K562 (cell line): Measurements from ENCODE around the gene RAMACL. TPM values are rescaled to one million over a fixed set of nuclear protein-coding genes. Genes with fewer than 3 reads are reported as not detected.

Experiments used
- AFF1 ChIP-seq, 2 experiments: fragments of 450-650 bp; IDR thresholded peaks; 2 replicates each; pipeline ENCODE4 v1.6.1; 2018; ENCODE audit warnings: mild to moderate bottlenecking in 2 of 2, low read depth in 1 of 2; ENCODE audit not compliant: partially characterized antibody in 2 of 2
- BCOR ChIP-seq: fragments of 450-650 bp; IDR thresholded peaks from 2 replicates; pipeline ENCODE4 v1.6.1; 2016
- C11orf30 ChIP-seq: fragments of 450-650 bp; IDR thresholded peaks from 2 replicates; pipeline ENCODE4 v1.6.1; 2016; ENCODE audit warnings: low read depth, mild to moderate bottlenecking
- CBX5 ChIP-seq: IDR thresholded peaks from 2 replicates; pipeline ENCODE4 v1.6.1; 2014; ENCODE audit warnings: low read depth, borderline replicate concordance
- CHD1 ChIP-seq: fragments of 200-600 bp; sonication (generic); IDR thresholded peaks from one replicate; pipeline ENCODE4 v1.6.1; 2012; ENCODE audit warnings: mild to moderate bottlenecking, moderate library complexity, low read length, inconsistent platforms
- CHD2 ChIP-seq: IDR thresholded peaks from 2 replicates; pipeline ENCODE4 v1.6.1; 2011; ENCODE audit warnings: low read depth, low read length
- FOXA3 ChIP-seq, 2 experiments: fragments of 450-650 bp in 1 of 2; sonication (generic) in 1 of 2; formaldehyde crosslinking; IDR thresholded peaks in 1 of 2; conservative IDR thresholded peaks in 1 of 2; 2 replicates each; pipeline versions ENCODE4 v1.4.0 to v1.8.0; 2020 to 2022; ENCODE audit warnings: mild to moderate bottlenecking in 2 of 2, missing genetic modification reagents in 1 of 2
- NONO ChIP-seq, 2 experiments: fragments of 200-400 bp in 1 of 2; fragments of 450-650 bp in 1 of 2; formaldehyde crosslinking in 1 of 2; IDR thresholded peaks; 2 replicates each; pipeline ENCODE4 v1.6.1; 2017; ENCODE audit warnings: low read depth in 2 of 2, mild to moderate bottlenecking in 2 of 2, moderate library complexity in 2 of 2, low read length in 1 of 2
- NUFIP1 ChIP-seq: fragments of 450-650 bp; IDR thresholded peaks from 2 replicates; pipeline ENCODE4 v1.6.1; 2018; ENCODE audit not compliant: partially characterized antibody
- PYGO2 ChIP-seq: fragments of 450-650 bp; IDR thresholded peaks from 2 replicates; pipeline ENCODE4 v1.6.1; 2016; ENCODE audit warnings: mild to moderate bottlenecking, missing genetic modification characterization, moderate library complexity, missing compliant biosample characterization
- SOX6 ChIP-seq: fragments of 450-650 bp; IDR thresholded peaks from 2 replicates; pipeline ENCODE4 v1.6.1; 2014; ENCODE audit warnings: mild to moderate bottlenecking
- SRF ChIP-seq, 2 experiments: fragments of 250-450, 450-650 bp in 1 of 2; sonication (Bioruptor Pico) in 1 of 2; sonication (generic) in 1 of 2; formaldehyde crosslinking; IDR thresholded peaks; 2 replicates each; pipeline versions ENCODE4 v1.5.0 to v1.5.1; 2020 to 2022; ENCODE audit warnings: mild to moderate bottlenecking in 1 of 2, missing genetic modification reagents in 1 of 2
- ZBTB17 ChIP-seq: fragments of 450-650 bp; formaldehyde crosslinking; IDR thresholded peaks from 2 replicates; pipeline ENCODE4 v1.4.0; 2020; ENCODE audit warnings: mild to moderate bottlenecking
- ZNF184 ChIP-seq: sonication (generic); formaldehyde crosslinking; IDR thresholded peaks from 2 replicates; pipeline ENCODE4 v1.5.0; 2020; ENCODE audit warnings: missing genetic modification reagents
- ZNF347 ChIP-seq: fragments of 450-650 bp; formaldehyde crosslinking; IDR thresholded peaks from 2 replicates; pipeline ENCODE4 v1.4.0; 2020; ENCODE audit warnings: low read depth, mild to moderate bottlenecking, moderate library complexity
- ZNF707 ChIP-seq: fragments of 250-450 bp; sonication (Bioruptor Pico); conservative IDR thresholded peaks from 2 replicates; pipeline ENCODE4 v1.8.0; 2022; ENCODE audit warnings: inconsistent platforms, mild to moderate bottlenecking, moderate library complexity
- polyA plus RNA-seq, 8 experiments: library from polyadenylated mRNA; depleted of rRNA in 4 of 8; stranded (reverse) in 5 of 8; unstranded in 3 of 8; fragments of >200 nt; fragmentation: Nextera tagmentation in 2 of 8; fragmentation: Illumina TruSeq in 1 of 8; extraction: Ambion mirVana in 2 of 8; extraction: Trizol in 1 of 8; gene quantifications; 2 replicates each; pipeline versions ENCODE4 v1.2.1 to v1.2.3, GENCODE V29; 2011 to 2014; ENCODE audit warnings: inconsistent platforms in 1 of 8, missing spikeins in 1 of 8
- total RNA-seq, 7 experiments: library from RNA; depleted of rRNA in 6 of 7; stranded (reverse); fragments of >200 nt in 6 of 7; fragmentation: Illumina TruSeq in 2 of 7; extraction: Trizol in 2 of 7; gene quantifications; 2 replicates each; pipeline versions ENCODE4 v1.2.1 to v1.2.3, GENCODE V29; 2011 to 2021; ENCODE audit warnings: low replicate concordance in 1 of 7
- TF ChIP-seq, protein P1 (sequence below): fragments of 200-800 bp; sonication (Bioruptor generic); IDR thresholded peaks from 2 replicates; pipeline ENCODE4 v1.6.1; 2017; ENCODE audit warnings: missing genetic modification characterization, missing compliant biosample characterization
- TF ChIP-seq, protein P2 (sequence below): sonication (generic); formaldehyde crosslinking; IDR thresholded peaks from 2 replicates; pipeline ENCODE4 v1.8.1; 2023; ENCODE audit warnings: mild to moderate bottlenecking, missing genetic modification reagents

The RAMACL gene
- total and polyA plus RNA-seq, 9 of the 15 experiments (the other 6 are each of a cell fraction or from before 2014, with no cell fraction given) = 0.11 to 1.7 (median 0.41) TPM; not detected in 1

DNA sequence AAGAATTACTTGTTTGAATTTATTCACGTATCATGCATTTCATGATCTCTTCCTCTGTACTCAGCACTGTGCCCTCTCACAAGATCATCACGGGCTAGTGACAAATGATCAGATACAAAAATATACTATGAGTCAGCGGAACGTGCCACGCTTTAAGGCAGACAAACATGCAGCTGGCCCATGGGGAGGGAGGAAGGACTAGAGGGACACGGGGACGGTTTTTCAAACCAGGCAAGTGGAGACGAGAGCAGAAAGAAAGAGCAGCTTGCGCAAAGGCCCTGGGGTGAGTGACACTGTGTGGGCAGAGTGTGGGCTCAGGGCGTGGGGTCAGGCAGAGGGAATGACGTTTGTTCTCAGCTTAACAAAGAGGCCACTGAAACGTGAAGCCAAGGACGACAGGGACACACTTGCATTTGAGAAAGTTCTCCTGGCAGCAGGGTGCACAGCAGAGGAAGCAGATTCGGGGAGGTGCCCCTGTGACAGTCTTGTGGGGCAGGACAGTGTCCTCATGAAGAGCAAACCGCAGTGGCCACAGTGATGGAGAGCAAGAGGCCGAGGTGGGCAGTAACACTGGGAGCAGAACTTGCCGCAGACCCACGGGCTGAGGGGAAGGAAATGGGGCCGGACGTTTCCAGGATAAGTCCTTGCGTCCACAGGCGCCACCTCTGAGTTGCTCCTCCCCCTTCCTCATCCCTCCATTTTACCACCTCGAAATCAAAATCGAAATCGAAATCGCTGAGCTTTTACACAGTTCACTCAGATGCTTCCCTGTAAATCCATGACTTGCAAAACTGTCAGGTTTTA, 47.5 kb upstream of the RAMACL start (continued):
- TF ChIP-seq SRF (CRISPR knock-in tag; IDR thresholded peaks at IDR 0.05) = no peak
- no peak for TF ChIP-seq FOXA3 (CRISPR knock-in tag; conservative IDR thresholded peaks at IDR 0.05 in 1 of 2, IDR thresholded peaks at IDR 0.05 in 1 of 2)
- TF ChIP-seq, protein P1, sequence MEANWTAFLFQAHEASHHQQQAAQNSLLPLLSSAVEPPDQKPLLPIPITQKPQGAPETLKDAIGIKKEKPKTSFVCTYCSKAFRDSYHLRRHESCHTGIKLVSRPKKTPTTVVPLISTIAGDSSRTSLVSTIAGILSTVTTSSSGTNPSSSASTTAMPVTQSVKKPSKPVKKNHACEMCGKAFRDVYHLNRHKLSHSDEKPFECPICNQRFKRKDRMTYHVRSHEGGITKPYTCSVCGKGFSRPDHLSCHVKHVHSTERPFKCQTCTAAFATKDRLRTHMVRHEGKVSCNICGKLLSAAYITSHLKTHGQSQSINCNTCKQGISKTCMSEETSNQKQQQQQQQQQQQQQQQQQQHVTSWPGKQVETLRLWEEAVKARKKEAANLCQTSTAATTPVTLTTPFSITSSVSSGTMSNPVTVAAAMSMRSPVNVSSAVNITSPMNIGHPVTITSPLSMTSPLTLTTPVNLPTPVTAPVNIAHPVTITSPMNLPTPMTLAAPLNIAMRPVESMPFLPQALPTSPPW (CRISPR knock-in tag) = peak; percentile 50; the same call in 1 of the 2 replicates
- peak; percentile 84 for TF ChIP-seq C11orf30
- TF ChIP-seq, protein P2, sequence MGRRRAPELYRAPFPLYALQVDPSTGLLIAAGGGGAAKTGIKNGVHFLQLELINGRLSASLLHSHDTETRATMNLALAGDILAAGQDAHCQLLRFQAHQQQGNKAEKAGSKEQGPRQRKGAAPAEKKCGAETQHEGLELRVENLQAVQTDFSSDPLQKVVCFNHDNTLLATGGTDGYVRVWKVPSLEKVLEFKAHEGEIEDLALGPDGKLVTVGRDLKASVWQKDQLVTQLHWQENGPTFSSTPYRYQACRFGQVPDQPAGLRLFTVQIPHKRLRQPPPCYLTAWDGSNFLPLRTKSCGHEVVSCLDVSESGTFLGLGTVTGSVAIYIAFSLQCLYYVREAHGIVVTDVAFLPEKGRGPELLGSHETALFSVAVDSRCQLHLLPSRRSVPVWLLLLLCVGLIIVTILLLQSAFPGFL (CRISPR knock-in tag) = no peak
- TF ChIP-seq ZNF707 (CRISPR knock-in tag) = no peak
- no peak for TF ChIP-seq CHD1
- no peak for TF ChIP-seq CBX5
- no peak for TF ChIP-seq ZNF347
- TF ChIP-seq AFF1 (IDR thresholded peaks at IDR 0.05; ENCODE audit: low read depth in 1 of 2, partially characterized antibody in 2 of 2) = no peak
- no peak for TF ChIP-seq CHD2
- peak; percentile 78 for TF ChIP-seq BCOR
- TF ChIP-seq NONO (IDR thresholded peaks at IDR 0.05; ENCODE audit: low read depth in 2 of 2, low read length in 1 of 2) = no peak
- no peak for TF ChIP-seq PYGO2
- TF ChIP-seq SOX6 = peak; percentile 51; the same call in 1 of the 2 replicates
- peak; percentile 99 for TF ChIP-seq ZBTB17 (CRISPR knock-in tag)
- TF ChIP-seq ZNF184 (CRISPR knock-in tag) = no peak
- TF ChIP-seq NUFIP1 = no peak
